ENCODE data around the gene HOXA5.

Gene HOXA5

DNA sequence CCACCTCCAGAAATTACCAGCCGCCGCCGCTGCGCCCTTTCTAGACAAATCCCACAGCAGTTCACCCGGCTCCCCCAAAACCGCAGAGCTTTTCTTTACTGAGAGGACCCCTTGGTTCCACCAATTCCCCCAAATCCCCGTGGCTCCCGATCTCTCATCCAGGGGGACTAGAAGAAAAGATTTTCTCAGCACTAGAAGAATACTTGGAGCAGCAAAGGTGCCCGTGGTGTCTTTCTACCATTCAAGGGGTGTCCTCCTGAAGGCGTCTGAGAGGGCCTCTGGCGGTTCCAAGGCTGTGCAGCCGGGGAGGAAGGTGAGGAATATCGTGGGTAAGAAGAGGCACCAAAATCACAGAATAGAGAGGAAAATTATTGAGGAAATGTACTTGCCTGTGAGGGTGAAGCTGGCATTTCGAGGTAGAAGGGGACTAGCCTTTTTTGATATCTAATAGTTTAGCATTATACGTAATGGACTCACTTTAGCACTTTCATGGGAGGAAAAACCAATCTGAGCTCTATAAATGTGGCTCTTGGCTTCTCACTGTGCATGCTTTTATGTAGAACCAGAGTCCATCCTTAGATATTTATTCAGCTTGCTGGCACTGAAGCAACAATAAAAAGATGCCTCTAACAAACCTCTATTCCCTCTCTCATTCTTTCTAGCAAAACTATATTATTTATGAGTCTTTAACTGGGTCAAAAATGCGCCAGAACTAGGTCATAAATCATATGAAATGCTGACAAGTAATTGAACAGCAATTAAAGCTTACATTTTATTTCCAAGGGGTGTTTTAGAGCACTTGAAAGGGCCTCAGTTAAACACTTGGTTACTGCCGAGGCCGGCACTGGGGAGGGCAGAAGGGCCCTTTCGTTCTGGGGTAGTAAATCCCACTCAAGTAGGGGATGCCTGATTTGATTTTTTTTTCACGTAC is 27.2 kb downstream of the HOXA5 start:
- DNase-seq = no peak

DNA sequence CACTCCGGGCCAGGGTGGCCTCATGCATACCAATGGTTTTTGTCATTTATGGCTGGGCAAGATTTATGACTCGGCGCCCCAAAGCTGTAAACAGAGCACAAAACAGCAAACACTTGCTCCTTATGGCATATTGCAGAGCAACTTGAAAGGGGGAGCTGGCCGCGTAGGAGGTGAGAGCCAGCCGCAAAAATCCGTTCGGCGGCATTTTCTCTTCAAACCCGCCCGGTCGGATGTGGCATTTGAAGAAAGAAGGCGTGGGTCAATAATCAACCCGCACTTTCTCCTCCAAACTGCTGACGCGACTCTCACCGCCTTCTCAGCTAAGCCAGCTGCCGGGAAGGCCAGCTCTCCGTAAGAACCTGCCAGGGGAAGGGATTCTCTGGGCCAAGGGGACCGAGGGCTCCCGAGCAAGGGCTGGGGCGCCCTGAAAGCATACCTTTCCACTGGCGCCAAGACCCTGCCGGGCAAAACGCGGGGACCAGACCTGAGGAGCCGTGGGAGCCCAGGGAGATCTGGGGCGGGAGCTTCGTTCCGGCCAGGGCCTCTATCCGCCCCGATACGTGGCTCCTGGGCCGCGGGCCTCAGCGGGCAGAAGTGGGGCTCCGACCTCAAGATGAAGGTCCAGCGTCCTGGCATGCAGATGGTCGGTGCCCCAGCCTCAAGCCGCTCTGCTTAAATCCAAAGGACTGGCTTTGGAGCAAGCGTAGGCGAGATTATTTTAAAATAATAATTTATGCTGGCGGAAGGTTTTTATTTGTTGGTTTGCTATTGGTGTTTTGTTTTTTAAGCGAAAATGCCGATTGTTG is 28.1 kb downstream of the HOXA5 start:
- no peak for DNase-seq

DNA sequence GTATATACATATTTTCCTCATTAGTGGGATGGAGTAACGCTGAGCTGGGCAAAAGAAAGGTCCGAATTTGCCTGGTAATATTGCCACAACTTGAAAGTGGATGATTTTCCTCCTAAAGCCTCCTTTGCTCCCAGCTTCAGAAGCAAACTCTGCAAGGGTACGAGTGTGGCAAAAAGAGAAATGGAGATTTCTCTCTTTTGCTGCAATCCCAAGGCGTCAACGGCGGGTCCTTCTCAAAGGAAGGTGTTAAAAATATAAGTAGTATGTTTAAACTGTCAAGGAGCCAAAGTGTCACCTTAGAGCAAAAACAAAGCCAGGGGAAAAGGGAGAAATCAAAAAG is 28.6 kb downstream of the HOXA5 start:
- DNase-seq = no peak

DNA sequence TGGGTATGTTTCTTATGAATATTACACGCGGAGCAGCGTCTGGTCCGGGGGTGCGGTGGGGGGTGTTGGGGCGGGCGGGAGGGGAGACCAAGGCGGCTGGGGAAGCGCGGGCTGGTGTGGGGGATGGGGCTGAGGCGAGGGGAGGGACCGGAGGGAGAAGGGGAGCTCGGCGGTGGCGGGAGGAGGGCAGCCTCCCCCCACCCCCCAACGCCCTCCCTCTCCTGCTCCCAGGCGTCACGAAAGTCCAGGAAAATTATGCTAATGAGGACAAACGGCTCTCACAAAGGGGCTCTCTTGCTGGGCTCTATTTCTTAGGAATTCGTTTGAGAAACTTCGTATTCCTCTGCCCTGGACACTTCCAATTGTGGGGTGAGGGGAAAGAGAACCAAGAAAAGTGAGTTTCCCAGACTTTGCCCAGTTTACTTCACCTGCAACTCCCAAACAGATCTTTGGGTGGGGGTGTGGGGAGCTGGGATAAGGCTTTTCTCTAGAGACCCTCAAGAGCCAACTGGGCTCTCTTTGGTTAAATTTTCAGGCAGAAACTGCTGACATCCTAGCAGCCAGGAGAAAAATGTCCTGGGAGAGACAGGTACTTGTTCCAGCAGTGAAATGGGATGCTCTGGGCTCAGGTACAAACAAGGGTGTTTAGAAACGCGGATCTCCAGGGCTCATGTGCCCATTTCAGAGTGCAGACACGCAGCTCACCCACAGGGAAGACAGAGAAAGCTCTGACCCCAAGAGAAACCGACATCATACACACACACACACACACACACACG is 29.3 kb downstream of the HOXA5 start:
- DNase-seq = no peak

DNA sequence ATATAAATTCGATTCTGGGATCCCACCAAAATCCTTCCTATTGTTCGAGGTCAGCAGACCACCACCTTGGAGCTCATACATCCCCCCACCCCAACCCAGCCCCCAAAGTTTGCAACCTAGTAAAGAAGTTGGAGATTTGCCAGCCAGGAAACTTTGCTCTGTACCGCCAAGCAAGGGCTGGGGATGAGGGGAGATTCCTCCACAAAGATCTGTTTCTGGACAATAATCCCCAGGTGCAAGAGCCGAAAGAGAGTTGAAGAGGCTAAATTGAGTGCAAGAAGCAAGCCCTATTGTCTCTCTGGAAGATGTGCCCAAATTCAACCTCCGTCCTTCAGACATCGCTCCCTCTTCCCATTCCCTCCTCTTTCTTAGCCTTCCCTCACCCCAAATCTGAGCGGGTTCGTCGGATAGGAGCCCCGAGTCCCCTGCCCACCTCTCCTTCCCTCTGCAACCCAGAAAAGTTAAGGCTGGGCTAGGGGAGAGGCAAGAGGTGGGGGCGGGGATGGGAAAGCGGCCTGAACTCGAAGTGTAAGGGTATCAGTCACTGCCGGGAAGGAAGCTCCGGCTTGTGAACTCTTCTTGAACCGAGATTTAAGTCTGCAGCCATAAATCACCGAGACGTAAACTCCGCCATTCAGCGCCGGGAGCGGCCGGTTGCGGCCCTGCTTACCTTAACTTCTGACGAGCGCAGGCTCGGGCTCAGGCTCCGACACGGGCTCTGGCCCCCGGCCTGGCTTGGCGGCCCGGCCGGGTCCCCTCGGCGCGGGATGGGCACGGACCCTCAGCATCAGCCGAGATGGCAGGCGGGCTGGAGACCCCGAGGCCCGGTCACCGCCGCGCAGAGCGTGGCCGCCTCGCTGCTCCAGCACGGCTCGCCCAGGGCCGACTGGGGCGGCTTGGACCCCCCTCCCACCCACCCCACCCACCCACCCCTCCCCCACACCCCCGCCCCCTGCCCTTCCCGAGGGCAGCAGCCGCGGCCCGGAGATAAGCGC is 30.2 kb downstream of the HOXA5 start:
- DNase-seq = no peak

DNA sequence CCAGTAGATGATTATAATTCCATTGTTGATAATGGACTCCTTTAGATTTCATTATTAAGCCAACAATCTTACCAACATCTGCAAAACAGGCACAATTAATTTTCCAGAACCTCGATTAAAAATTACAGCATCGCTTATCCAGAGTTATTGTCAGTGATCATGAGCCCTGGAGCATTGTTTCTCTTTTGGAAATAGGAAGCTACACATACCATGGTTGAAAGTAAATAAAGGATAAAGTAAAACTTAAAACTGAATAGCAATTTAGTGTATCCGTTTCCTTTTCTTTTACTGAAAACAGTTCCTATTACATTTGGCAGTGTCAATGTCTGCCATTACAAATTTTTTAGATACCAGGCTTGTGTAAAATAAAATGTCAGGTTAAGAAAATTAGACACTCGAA is 31.1 kb downstream of the HOXA5 start:
- no peak for DNase-seq

DNA sequence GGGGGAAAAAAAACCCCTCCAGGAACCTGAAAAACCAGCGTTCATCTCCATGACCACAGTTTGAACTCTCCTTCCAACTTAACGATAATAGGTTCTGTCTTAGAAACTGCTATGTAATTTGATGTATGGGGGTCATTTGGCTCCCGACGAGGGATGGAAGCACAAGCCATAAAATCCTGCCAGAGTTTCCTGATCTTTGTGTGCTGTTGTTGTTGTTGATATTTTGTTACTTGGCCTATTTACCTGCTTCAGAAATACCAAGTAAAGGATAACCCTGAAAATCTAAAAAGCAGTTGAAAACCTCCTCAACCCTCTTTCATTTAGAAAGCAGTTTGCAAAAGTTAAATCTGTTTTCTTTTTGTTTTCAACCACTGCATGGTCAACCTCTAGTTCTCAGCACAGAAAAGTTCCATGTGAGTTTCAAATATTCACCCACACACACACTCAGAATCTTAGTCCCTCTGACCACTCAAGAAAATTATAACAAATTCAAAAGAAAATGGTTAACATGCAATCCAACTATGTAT is 31.7 kb downstream of the HOXA5 start:
- DNase-seq = no peak

DNA sequence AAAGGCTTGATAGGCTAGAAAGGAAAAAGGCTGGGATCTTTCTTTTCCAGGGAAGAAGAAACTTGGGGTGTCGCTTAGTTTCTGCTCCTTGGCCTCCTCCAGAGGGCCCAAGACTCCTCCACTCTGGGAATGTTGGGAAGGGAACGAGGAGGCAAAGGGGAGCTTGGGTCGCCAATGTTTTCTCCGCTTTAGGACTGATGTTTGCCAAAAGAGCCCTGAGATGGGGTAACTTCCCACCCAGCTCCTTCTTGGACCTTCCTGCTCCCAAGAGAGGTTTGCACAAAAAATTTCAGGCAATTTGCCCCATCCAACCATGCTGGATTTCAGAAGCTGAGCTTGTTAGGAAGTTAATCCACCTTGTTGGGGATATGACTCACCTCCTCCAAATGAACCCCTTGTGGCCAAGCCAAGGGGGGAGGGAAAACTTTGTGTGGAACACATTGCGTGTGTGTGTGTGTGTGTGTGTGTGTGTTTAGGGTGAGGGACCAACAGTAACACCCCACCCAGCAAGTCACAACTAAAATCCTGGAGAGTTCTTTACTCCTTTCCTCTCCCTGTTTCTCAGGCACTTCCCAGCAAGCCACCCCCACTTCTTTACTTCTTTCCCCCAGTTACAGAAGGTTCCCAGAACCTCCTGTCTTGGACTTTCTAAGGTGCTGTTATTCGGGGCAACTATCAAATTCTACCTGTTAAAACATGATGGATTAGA is 32.3 kb downstream of the HOXA5 start:
- no peak for DNase-seq

DNA sequence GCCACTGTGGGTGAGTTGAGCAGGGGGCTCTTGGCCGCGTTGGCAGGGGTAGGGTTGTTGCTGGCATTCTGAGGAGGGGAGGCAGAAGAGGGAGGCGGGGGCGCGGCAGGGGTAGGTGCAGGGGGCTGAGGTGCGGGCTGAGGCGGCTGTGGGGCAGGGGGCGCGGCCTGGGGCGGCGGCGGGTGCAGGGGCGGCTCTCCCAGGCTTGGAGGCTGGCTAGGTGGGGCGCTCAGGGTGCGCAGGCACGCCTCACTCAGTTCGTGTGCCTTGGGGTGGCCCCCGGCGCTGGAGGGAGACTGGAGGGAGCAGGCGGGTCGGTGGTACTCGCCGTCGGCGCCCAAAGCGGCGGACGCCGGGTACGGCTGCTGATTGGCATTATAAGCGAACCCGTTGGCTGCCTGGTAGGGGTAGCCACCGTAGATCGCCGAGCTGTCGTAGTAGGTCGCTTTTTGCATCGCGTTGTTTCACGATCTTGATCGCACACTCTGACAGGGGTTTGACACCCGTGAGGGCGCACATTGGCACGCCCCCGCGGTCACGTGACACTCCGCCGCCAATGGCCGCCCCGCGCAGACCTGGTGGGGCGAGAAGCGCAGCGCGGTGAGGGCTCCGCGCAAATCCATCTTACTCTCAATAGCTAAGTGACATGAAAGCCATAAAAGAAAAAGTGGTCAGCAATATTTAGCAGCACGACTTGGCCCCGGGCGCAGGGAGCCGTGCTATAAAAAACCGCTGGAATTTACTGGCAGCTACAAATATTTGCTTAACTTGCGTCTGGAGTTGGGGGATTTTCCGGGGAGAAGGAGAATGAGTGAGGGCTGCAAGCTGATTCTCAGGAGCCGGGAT is 33.1 kb downstream of the HOXA5 start:
- DNase-seq = no peak

DNA sequence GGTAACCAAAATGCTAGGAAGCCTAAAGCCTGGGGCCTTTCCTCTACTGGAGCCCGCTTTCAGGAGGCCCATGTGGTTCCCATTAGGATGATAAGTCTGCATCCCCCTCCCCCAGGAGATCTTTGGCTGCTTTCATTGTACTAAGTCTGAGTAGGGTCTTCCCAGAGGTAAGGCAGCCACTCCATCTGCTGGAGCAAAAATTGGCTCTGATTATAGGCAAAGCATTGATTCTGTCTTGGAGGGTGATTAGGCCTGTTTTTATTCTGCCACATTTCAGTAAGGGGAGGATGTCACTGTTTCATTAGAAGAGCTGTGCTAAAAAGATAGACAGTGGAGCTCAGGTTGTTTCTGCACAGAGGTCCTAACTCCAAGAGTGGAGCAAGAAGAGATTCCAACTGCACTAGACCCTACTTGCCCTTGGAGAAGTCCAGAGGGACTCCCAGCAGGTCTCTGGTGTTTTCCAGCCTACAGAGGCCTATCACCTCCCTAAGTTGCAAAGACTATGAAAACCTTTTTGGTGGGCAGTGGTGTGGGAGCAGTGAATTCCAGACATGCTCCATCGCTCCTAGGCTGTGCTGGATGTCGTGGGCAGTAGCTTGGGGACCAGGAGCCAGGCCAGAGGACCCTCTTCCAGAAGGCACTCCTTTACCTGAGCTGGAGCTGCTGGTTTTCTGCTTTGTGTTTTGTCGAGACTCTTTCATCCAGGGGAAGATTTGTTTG is 33.9 kb downstream of the HOXA5 start:
- DNase-seq = no peak

DNA sequence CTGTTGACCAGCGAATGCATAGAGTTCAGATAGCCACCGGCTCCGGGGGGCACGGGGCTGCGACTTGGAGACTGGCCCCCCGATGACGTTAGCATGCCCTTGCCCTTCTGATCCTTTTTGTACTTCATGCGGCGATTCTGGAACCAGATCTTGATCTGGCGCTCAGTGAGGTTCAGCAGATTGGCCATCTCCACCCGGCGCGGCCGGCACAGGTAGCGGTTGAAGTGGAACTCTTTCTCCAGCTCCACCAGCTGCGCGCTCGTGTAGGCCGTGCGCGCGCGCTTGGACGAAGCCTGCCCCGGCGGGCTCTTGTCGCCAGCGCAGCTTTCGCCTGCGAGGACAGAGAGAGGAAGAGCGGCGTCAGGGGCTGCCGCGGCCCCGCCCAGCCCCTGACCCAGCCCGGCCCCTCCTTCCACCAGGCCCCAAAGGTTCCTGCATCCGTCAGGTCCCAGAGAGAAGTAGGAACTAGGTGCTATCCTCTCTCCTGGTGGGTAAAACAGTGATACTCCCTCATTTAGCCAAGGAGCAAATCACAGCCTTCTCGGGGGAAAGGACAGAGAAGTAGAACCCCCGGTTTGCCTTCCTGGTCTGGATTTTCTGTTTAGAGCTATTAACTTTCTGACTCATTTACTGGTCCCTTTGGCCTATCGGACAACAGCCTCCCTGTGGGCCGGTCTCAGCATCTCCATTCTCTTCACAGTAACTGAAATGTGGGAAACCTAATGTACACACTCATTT is 34.9 kb downstream of the HOXA5 start:
- no peak for DNase-seq

DNA sequence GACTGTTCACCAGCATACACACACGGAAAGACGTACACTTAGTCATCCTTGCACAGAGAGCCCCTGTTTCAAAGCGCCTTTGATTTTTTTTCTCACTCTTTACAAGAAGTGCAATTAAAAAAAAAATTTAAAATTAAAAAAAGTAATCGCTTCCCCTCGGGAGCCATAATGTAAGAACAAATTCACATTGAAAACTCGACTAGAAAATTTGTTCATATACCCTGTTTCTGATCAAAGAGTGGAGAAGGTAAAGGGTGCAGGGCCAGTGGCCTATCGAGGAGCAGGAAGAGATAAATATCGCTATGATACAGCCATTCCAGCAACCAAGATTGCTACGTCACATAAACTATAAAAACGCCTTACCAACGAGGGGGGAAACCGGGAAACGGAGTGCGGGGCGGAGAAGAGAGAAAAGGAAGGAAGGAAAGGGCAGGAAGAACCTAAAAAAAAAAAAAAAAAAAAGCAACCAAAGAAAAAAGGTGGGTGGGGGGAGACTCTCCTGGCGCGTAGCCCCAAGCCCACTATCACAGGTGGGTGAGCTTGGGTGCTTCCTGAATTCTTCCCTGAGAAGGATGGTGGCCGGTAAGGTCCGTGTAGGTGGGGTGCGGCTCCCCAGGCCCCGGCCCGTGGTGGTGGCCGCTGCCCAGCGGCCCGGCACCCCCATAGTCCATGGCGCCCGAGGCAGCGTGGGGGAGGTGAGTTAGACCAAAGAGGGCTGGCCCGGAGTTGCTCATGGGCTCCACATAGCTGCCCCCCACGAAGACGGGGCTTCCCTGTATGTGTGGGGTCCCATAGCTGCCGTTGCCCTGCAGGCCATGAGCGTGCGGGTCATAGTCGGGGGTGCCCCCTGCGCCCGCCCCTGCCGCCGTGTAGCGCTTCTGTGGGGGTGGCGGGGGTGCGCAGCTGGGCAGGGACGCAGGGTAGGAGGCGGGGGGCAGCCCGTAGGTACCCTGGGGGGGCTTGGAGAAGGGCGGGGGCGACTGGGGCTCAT is 35.8 kb downstream of the HOXA5 start:
- no peak for DNase-seq

DNA sequence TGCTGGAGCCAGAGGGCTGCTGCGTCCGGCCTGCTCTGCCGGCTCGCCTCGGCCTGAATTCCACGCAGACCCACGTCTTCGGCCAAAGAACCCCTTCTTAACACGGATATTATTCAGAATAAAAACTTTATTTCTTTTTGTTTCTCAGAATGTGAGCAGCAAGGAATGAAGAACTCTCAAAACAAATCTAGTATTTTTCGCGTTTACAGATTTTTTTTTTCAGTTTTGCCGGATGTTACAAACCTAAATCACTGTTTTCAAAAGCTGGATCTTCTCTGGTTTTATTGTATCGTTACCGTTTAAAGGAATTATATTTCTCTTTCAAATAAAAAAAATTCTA is 36.6 kb downstream of the HOXA5 start:
- DNase-seq = no peak

DNA sequence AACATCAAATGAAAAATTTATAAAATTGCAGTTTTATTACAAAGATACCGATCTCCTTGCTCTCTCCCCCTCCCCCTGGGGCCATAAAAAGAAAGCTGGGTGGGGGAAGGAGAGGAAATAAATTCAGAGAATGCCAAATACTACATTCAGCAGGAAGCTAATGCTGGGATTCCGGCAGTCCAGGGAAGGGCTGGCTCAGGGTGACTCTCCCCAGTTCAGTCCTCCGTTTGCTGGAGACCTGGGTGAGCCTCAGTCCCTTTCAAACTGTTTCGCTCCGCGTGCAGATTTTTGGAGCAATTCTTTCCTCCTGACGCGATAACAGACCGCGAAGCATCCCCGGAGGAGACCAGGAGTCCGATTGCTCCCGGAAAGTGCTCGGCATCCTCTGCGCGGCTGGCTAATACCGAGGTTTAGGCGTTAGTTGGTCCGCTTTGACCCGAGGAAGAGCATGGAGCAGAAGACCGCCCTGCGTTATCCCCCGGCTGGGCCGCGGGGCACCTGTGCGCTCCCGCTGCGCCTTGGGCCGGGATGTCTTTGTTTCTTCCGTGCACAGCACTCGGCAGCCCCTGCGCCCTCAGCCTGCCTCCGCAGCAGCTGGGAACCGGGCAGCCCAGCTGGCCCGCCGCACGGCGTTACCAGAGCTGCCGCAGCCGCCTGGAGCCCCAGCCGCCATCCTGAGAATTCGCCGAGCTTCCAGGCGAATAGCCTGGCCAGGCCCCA is 37.1 kb downstream of the HOXA5 start:
- DNase-seq = no peak

DNA sequence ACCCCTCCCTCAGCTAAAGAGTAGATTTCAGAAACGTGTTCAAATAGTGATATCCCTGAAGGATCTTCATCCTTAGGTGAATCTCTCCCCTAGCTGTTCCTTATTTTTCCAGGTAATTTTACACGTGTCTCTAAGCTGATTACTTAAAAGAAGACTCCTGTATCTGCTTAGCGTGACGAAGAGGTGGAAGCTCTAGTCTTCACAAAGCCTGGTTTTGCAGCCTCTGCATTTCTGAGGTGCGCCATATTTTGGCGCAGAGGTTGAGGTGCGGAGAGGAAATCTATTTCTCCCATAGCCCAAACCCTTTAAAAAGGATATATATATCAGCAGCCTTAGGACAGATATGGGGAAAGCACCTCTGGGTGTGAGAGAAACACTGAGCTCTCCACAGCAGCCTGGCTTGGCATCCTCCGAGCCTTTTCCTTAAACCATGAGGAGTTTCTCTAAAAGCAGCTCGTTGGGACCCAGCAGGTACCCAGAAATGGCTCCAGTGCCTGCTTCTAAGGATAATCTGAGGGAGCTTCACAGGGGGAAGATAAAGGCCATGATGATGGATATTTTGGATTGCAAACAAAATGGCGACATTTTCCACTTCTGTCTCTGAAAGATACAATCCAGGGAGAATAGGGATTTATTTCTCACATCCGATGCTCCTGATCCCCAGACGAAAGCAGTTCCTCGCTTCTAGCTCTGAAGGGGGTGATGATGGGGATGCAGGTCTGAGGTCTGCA is 38.0 kb downstream of the HOXA5 start:
- DNase-seq = no peak
